ENCODE results near the gene OR6C1.
"Not testable (repeated sequence)": the region's sequence is repeated elsewhere in the genome, so short reads cannot be mapped to it uniquely, and the experiment has no call there.

Gene OR6C1

DNA sequence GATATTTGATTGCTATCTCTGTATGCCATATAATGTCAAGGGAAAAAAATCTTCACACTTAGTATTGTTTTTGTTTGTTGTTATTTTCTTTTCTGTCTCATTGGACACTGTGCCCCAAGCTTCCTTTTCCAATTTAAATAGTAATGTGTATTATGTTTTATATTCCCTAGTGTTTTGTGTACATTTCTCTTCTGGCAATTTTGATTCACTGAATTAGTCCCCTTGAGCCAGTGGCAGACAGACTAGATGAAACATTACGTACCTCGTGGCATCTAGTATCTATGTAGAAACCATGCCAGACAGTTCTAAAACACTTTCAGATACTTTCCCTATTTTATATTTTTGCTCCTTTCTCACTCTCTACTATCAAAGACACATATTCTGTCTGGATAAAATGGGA lies at the start of gene OR6C1:
Gene OR6C1, plus strand, starts transcription at position 301 of the 400 bp plus-strand sequence. CDS start 6,257 bp downstream, outside the sequence.
- no peak for DNase-seq

- no peak for DNase-seq
Observed at GRCh38 chr12:55280991-55281390, 33.2 kb upstream of the OR6C1 start.

GRCh38 chr12:55289999-55290398 lies 24.1 kb upstream of the OR6C1 start:
- no peak for DNase-seq

- no peak for DNase-seq
Observed at GRCh38 chr12:55296469-55296868, 17.7 kb upstream of the OR6C1 start, which contains the start of gene OR6C6. Gene OR6C6 (minus strand): TSS chr12:55296569. CDS start chr12:55295232, 1,337 bp downstream.

DNA sequence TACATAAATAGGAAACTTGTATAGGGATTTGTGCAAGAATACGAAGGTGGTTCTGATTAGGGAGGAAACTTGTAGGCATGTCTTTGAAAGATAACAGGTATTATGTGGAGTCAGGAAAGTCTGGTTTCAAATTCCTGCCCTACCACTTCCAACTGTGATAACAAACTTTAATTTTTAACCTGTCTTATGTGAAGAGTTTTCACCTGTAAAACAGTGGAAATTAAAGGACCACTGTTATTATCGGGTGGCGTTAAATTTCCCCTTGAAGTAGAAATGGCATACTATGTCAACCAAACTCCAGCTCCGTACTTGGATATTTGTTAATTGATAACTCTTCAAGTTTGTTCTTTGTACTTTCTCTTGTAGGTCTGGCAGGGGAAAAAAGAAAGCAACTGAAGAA lies 6.1 kb downstream of the OR6C1 start:
- no peak for DNase-seq

GRCh38 chr12:55325801-55326200 lies 11.7 kb downstream of the OR6C1 start:
- DNase-seq, result not testable (repeated sequence)

DNA sequence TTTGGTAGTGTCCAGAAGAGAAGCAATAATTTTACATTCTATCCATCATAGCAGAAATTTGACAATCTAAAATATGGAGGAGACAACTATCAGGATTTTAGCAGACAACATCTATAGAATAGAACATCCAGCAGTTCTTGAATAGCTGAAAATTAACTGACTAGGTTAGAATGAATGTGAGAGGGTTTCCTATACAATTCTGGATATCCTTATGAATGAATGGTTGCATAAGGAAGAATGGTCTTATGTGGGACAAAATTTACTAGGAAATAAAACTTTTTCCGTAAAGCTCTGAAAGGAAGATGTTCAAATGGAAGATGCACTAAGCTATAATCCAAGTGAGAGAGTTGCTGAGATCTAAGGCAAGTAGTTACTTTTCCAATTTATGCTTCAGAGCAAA lies 16.3 kb downstream of the OR6C1 start, which contains the start of gene OR6C3:
Gene OR6C3, plus strand, starts transcription at position 301 of the 400 bp plus-strand sequence. CDS start 955 bp downstream, outside the sequence.
- DNase-seq, result no peak

- DNase-seq, result no peak
Observed at GRCh38 chr12:55336002-55336401, 21.9 kb downstream of the OR6C1 start.

DNA sequence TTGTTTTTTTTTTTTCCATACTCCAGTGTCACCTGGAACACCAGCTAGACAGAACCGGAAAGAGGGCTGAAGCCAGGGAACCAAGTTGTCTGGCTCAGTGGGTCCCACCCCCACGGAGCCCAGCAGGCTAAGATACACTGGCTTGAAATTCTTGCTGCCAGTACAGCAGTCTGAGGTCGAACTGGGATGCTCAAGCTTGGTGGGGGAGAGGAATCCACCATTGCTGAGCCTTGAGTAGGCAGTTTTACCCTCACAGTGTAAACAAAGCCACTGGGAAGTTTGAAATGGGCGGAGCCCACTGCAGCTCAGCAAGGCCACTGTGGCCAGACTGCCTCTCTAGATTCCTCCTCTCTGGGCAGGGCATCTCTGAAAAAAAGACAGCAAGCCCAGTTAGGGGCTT lies 41.2 kb downstream of the OR6C1 start:
- not testable (repeated sequence) for DNase-seq

GRCh38 chr12:55362675-55363074 lies 48.5 kb downstream of the OR6C1 start, which contains the start of gene OR6C75:
Gene OR6C75 (plus strand): TSS chr12:55362975. CDS start chr12:55365111, 2,136 bp downstream.
- no peak for DNase-seq

- DNase-seq, result no peak
Observed at GRCh38 chr12:55365086-55365485, 50.9 kb downstream of the OR6C1 start.

Measured in DMS79 (cell line).